A549 (cell line): Measurements from ENCODE around the gene NOTCH3. TPM values are rescaled to one million over a fixed set of nuclear protein-coding genes. Genes with fewer than 3 reads are reported as not detected.

Experiments
- ATAC-seq, 2 experiments: fragments of 200-7000 bp in 1 of 2; fragments of >200 bp in 1 of 2; cut with Nextera tagmentation in 1 of 2; cut with Tn5 transposase in 1 of 2; 3 replicates each; pipeline versions ENCODE4 v1.8.0 to v1.9.1; 2018 to 2020; ENCODE audit warnings: mild to moderate bottlenecking in 1 of 2, moderate library complexity in 1 of 2
- CTCF ChIA-PET: fragments of 300-600 bp; sonication (Branson Sonifier 250); formaldehyde crosslinking; extraction: SDS; loops from one replicate; lab custom pipeline; 2021; ENCODE audit warnings: antibody characterized with exemption, inconsistent platforms; lab: Yijun Ruan, JAX
- POLR2A ChIA-PET: fragments of 350-600 bp; formaldehyde crosslinking; extraction: SDS; loops from one replicate; lab custom pipeline; 2021; ENCODE audit warnings: antibody characterized with exemption, inconsistent platforms; lab: Yijun Ruan, JAX
- DNase-seq, 2 experiments: peaks; one replicate each; pipeline versions ENCODE4 v3.0.0 to v3.0.0-alpha.2; 2011 to 2016; ENCODE audit warnings: low read depth in 1 of 2, low spot score in 1 of 2
- FAIRE-seq: peaks from 2 replicates; lab custom pipeline; 2011; peaks lifted over from hg19 to GRCh38; lab: Jason Lieb, UNC
- H3K27ac ChIP-seq, 2 experiments: fragments of >200 bp; sonication (Bioruptor Twin); formaldehyde crosslinking; 3 replicates each; pipeline ENCODE4 v1.5.1; 2016 to 2017
- H3K4me1 ChIP-seq: fragments of >200 bp; sonication (Bioruptor Twin); formaldehyde crosslinking; 3 replicates; pipeline ENCODE4 v1.6.1; 2016
- H3K4me2 ChIP-seq: fragments of >200 bp; sonication (Bioruptor Twin); formaldehyde crosslinking; 3 replicates; pipeline ENCODE4 v1.6.1; 2016
- H3K4me3 ChIP-seq: fragments of >200 bp; sonication (Bioruptor Twin); formaldehyde crosslinking; 3 replicates; pipeline ENCODE4 v1.5.1; 2016
- H3K9me3 ChIP-seq: fragments of >200 bp; sonication (Bioruptor Twin); formaldehyde crosslinking; 3 replicates; pipeline ENCODE4 v1.6.1; 2016
- ATOH8 ChIP-seq: fragments of 250-450 bp; sonication (Bioruptor Pico); IDR thresholded peaks from 2 replicates; pipeline ENCODE4 v1.5.0; 2020; ENCODE audit warnings: low read depth, mild to moderate bottlenecking, moderate library complexity
- CHD2 ChIP-seq: fragments of 150-350 bp; IDR thresholded peaks from 2 replicates; pipeline ENCODE4 v1.6.1; 2014; ENCODE audit warnings: low read length; ENCODE audit not compliant: partially characterized antibody
- E2F6 ChIP-seq: IDR thresholded peaks from 2 replicates; pipeline ENCODE4 v1.6.1; 2012; ENCODE audit warnings: low read depth, borderline replicate concordance
- EHMT2 ChIP-seq: fragments of 200-600 bp; sonication (generic); IDR thresholded peaks from 2 replicates; pipeline ENCODE4 v1.6.1; 2016; ENCODE audit warnings: antibody characterized with exemption, low read depth, mild to moderate bottlenecking, moderate library complexity
- FOSL2 ChIP-seq, 2 experiments: fragments of 450-650 bp in 1 of 2; fragments of >200 bp in 1 of 2; sonication (Bioruptor Twin) in 1 of 2; formaldehyde crosslinking; IDR thresholded peaks; 2 replicates each; pipeline versions ENCODE4 v1.5.0 to v1.6.1; 2016 to 2020; ENCODE audit warnings: mild to moderate bottlenecking in 1 of 2, moderate library complexity in 1 of 2
- FOXS1 ChIP-seq: fragments of 250-450 bp; sonication (Bioruptor Pico); IDR thresholded peaks from 2 replicates; pipeline ENCODE4 v1.5.0; 2020; ENCODE audit warnings: mild to moderate bottlenecking, moderate library complexity
- HOXB13 ChIP-seq: fragments of 250-450 bp; sonication (Bioruptor Pico); IDR thresholded peaks from 2 replicates; pipeline ENCODE4 v1.5.0; 2020; ENCODE audit warnings: low read depth, mild to moderate bottlenecking, moderate library complexity
- JUN ChIP-seq, 2 experiments: fragments of >200 bp; sonication (Bioruptor Twin); formaldehyde crosslinking; IDR thresholded peaks; 2 replicates in 1 of 2; 3 replicates in 1 of 2; pipeline ENCODE4 v1.6.1; 2016 to 2017
- MAX ChIP-seq: IDR thresholded peaks from 2 replicates; pipeline ENCODE4 v1.6.1; 2012
- REST ChIP-seq: fragments of 200-600 bp; sonication (generic); IDR thresholded peaks from 2 replicates; pipeline ENCODE4 v1.6.1; 2016; ENCODE audit warnings: antibody characterized with exemption, mild to moderate bottlenecking, moderate library complexity
- RFX5 ChIP-seq: fragments of 450-650 bp; IDR thresholded peaks from 2 replicates; pipeline ENCODE4 v1.7.1; 2014; ENCODE audit warnings: antibody characterized with exemption, mild to moderate bottlenecking, moderate library complexity
- RNF2 ChIP-seq: fragments of 200-600 bp; sonication (generic); IDR thresholded peaks from 2 replicates; pipeline ENCODE4 v1.6.1; 2016; ENCODE audit warnings: low read depth, mild to moderate bottlenecking, antibody characterized with exemption, moderate library complexity, borderline replicate concordance
- USF2 ChIP-seq: fragments of 450-650 bp; IDR thresholded peaks from 2 replicates; pipeline ENCODE4 v1.6.1; 2014; ENCODE audit warnings: antibody characterized with exemption
- ZSCAN20 ChIP-seq: fragments of 250-450 bp; sonication (Bioruptor Pico); IDR thresholded peaks from 2 replicates; pipeline ENCODE4 v1.8.0; 2022; ENCODE audit warnings: mild to moderate bottlenecking, moderate library complexity
- WGBS: methylation state at CpG from one replicate; pipeline ENCODE4 v1.1.6; 2017; ENCODE audit errors: missing lambda C conversion rate; 5-methylcytosine and 5-hydroxymethylcytosine counted together
- polyA plus RNA-seq, 4 experiments: library from polyadenylated mRNA; depleted of rRNA in 3 of 4; stranded (reverse); fragments of >200 nt; fragmentation: RNase III in 1 of 4; extraction: RNeasy Plus Mini Kit Qiagen cat#74134 plus additional on column Dnase treatment in 1 of 4; gene quantifications; 2 replicates in 3 of 4; 3 replicates in 1 of 4; pipeline ENCODE4 v1.2.3, GENCODE V29; 2011 to 2017

Gene NOTCH3
- polyA plus RNA-seq, 2 of the 4 experiments (the other 2 are of a cell fraction) = 9.5 to 14.7 TPM

- ChIA-PET CTCF (interaction anchor here (1.0 to 3.7 kb wide), 8 partner anchors 9 to 88 kb away, joined by 3 to 13 read pairs (median 4); no protein-coding TSS in a partner anchor), POLR2A (interaction anchor here (0.6 kb wide), 2 partner anchors 134 to 157 kb away, joined by 3 read pairs; no protein-coding TSS in a partner anchor)
- Histone ChIP-seq H3K4me1 (peaks cover 55% of the 10 kb centered on the region), H3K4me2 (peak overlapping the region; percentile 57), H3K4me3 (no peak overlapping the region), H3K27ac (peak overlapping the region; percentile 64 to 84), H3K9me3 (no peaks in the 10 kb centered on the region)
- TF ChIP-seq FOSL2 (IDR thresholded peaks at IDR 0.05) = no peak
- TF ChIP-seq FOSL2 (CRISPR knock-in tag; IDR thresholded peaks at IDR 0.05) = peak; percentile 56
- no peak for TF ChIP-seq CHD2
- no peak for TF ChIP-seq REST
- ATAC-seq (peak; percentile 74 to 76), DNase-seq (peak; percentile 65 to 77), FAIRE-seq (no peak)
- 60% methylated on average over 13 of the region's 19 CpGs for WGBS
These were observed 48.1 kb upstream of the NOTCH3 start for GRCh38 chr19:15248648-15249527.

GRCh38 chr19:15248106-15248505 is 47.3 kb upstream of the NOTCH3 start:
- CTCF ChIA-PET = no interaction called here
- H3K4me1 ChIP-seq = peaks cover 55% of the 10 kb centered on the region
- FAIRE-seq (no peak), DNase-seq (no peak), ATAC-seq (no peak)
- no peak overlapping the region for H3K4me3 ChIP-seq
- H3K27ac ChIP-seq = peak overlapping the region; percentile 64 to 84
- 96% methylated on average over 4 of the region's 5 CpGs for WGBS
- H3K9me3 ChIP-seq = no peaks in the 10 kb centered on the region
- no peak for TF ChIP-seq E2F6
- no peak for TF ChIP-seq CHD2
- no peak for TF ChIP-seq JUN (IDR thresholded peaks at IDR 0.05)
- no peak for TF ChIP-seq ATOH8 (CRISPR knock-in tag)
- TF ChIP-seq FOSL2 (IDR thresholded peaks at IDR 0.05) = no peak
- no peak for TF ChIP-seq FOSL2 (CRISPR knock-in tag; IDR thresholded peaks at IDR 0.05)
- no peak for TF ChIP-seq HOXB13 (CRISPR knock-in tag)
- TF ChIP-seq FOXS1 = no peak
- no peak for TF ChIP-seq ZSCAN20 (CRISPR knock-in tag)
- no peak for TF ChIP-seq USF2
- TF ChIP-seq RFX5 = no peak
- TF ChIP-seq RNF2 = no peak
- TF ChIP-seq MAX = no peak
- TF ChIP-seq EHMT2 = no peak
- TF ChIP-seq, all 56 proteins: peak for 0
- peak overlapping the region; percentile 57; the same call in 2 of the 3 replicates for H3K4me2 ChIP-seq
- POLR2A ChIA-PET = interaction anchor here (0.6 kb wide), 1 partner anchor 133 kb away, joined by 3 read pairs; no protein-coding TSS in a partner anchor
